Smooth muscle cell of the brain vasculature (primary cell): Measurements from ENCODE around the gene SUB1.

Experiments used
- DNase-seq: peaks from one replicate; pipeline ENCODE4 v3.0.0-alpha.2; 2012; ENCODE audit warnings: low read depth, low spot score

SUB1 gene

DNA sequence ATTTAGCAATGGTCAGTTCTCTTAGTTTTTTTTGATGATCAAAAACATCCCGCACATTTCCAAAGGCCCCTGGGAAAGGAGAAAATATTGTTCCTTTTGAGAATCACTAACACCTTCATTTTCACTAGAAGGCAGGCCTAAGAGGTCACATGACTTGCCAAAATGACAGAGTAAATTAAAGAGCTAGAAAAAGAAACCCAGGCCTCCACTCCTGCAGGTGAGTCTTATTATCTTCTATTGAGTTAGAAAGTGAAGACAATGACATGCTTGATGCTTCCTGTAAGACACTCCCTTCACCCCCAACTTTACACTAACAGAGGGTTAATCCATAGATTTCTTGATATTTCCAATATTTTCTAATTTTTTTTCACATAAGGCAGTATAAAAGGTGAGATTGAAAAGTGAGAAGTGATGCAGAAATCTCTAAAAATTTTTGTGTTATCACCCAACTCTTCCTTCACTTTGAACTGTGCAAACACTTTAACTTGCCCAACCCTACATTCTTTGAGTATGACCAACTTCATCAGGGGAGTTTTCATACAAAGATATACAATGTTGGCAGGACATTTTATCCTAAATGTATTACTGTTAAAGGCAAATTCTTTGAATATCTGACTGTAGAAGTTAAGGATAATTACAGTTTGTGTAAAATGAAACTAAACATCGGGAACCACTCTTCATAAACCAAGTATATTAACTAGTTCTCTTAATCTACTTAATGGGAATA, 57.1 kb downstream of the SUB1 start:
- no peak for DNase-seq

GRCh38 chr5:32645246-32645645, 59.9 kb downstream of the SUB1 start:
- DNase-seq: no peak

- DNase-seq: no peak
Observed at GRCh38 chr5:32646061-32646969, 61.0 kb downstream of the SUB1 start.

- no peak for DNase-seq
Observed at GRCh38 chr5:32651088-32651487, 65.7 kb downstream of the SUB1 start.

DNA sequence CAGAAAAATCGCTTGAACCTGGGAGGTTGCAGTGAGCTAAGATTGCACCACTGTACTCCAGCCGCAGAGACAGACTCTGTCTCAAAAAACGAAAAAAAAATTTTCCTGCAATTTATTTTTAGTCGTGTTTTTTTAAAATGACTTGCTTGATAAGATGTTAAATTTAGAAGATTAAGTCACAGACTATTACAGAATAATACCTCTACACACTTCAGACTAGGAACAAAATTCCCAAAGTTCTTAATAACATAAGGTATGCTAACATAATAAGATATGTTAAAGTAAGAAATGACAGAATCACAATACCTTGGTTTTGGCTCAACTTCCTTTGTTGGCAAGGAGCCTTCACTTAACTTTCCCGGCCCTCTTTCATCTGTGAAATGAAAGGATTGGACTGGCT, 66.3 kb downstream of the SUB1 start:
- no peak for DNase-seq
